Astrocyte of the cerebellum (primary cell): Measurements from ENCODE around the gene SPART.

Source experiments
- DNase-seq: peaks from one replicate; pipeline ENCODE4 v3.0.0-alpha.2; 2011; ENCODE audit warnings: low read depth
- H3K4me3 ChIP-seq: 2 replicates; pipeline ENCODE4 v1.5.1; 2011; ENCODE audit warnings: mild to moderate bottlenecking, low read depth, low read length, moderate library complexity
- CTCF ChIP-seq: IDR thresholded peaks from 2 replicates; pipeline ENCODE4 v1.5.1; 2012; ENCODE audit warnings: low read length, low read depth, moderate library complexity, mild to moderate bottlenecking; ENCODE audit errors: missing control alignments
- in situ Hi-C: cut with HindIII; loops from 2 replicates; pipeline ENCODE4 v1.10.0; 2017; ENCODE audit warnings: low sequenced_read_pairs

The SPART gene

GRCh38 chr13:36261011-36261410 lies 85.2 kb downstream of the SPART start:
- in situ Hi-C loops, result loop anchor here (5.0 kb wide), 1 partner anchor 81 kb away; no protein-coding TSS in a partner anchor
- DNase-seq, result peak; percentile 9
- no peak overlapping the region for H3K4me3 ChIP-seq
- no peak for TF ChIP-seq CTCF

- no peak overlapping the region for H3K4me3 ChIP-seq
- no peak for DNase-seq
- no peak for TF ChIP-seq CTCF
- in situ Hi-C loops, result loop anchor here (5.0 kb wide), 1 partner anchor 83 kb away; no protein-coding TSS in a partner anchor
Measured at GRCh38 chr13:36259361-36260137, 86.6 kb downstream of the SPART start.

GRCh38 chr13:36258831-36259230 lies 87.4 kb downstream of the SPART start:
- H3K4me3 ChIP-seq, result no peak overlapping the region
- no peak for TF ChIP-seq CTCF
- in situ Hi-C loops, result no loop called here
- DNase-seq, result no peak
